GM21825 (cell line): ENCODE results near the gene GPATCH8.
A peak's percentile ranks its signal among the peaks of the same experiment; 100 is the strongest.
"Not testable (repeated sequence)": the region's sequence is repeated elsewhere in the genome, so short reads cannot be mapped to it uniquely, and the experiment has no call there.

Source experiments
- ATAC-seq: cut with Tn5 transposase; IDR thresholded peaks from one replicate; pipeline ENCODE4 v1.9.1; 2021; ENCODE audit warnings: mild to moderate bottlenecking, moderate library complexity; ENCODE audit not compliant: unreplicated experiment

Gene GPATCH8

DNA sequence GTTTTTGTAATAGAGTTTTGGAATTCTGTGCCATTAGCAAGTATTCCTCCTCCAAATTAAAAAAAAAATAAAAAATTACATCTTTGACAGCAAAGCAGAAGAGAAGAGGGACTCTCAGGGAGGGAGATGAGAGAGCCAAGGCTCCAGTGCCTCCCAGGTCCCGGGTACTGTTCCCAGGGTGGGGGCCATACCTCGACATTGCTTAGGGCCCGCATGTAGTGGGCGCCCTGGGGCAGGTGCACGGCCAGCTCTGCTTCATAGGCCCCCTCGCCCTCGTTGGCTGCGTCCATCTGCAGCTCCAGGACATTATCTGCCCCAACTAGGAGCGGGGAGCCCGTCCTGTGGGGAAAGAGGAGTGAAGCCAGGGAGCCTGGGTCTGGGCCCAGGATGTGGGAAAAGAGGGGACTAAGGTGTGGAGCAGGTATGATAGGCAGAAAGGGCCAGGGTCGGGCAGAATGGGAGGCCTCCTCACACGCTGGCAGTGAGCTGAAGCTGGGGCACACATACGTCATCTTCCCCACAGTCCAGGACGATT is 125.0 kb downstream of the GPATCH8 start:
- ATAC-seq = no peak

DNA sequence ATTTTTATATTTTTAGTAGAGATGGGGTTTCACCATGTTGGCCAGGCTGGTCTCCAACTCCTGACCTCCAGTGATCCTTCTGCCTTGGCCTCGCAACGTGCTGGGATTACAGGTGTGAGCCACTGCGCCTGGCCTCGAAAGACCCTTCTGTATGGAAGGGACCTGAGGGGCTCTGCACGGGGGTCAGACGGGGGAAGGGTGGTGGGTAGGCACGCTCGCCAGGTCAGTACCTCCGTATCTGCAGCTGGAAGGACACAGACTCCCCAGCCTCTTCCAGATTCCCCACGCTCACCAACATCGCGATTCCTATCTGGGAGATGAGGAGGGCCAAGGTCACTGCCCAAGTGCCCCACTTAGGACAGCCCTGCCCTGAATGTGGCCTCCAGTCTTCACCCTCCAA is 126.4 kb downstream of the GPATCH8 start:
- no peak for ATAC-seq

DNA sequence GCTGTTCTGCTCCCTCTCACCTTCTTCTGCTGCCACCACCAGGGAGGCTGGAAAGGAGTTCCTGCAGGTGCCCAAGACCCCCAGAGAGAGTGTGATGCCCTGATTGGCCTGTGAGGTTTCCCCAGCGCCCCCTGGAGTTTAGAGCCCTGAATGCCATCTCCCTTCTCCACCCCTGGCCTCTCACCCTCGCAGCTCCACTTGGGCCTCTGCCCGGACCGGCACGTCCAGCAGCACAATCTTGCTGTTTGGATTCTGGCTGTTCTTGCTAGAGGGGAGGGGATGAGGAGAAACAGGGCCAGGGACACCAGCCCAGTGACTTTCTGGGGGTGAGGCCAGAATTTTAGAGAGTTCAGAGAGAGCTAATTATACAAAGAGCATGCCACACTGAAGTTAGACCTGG is 127.1 kb downstream of the GPATCH8 start:
- ATAC-seq = no peak

DNA sequence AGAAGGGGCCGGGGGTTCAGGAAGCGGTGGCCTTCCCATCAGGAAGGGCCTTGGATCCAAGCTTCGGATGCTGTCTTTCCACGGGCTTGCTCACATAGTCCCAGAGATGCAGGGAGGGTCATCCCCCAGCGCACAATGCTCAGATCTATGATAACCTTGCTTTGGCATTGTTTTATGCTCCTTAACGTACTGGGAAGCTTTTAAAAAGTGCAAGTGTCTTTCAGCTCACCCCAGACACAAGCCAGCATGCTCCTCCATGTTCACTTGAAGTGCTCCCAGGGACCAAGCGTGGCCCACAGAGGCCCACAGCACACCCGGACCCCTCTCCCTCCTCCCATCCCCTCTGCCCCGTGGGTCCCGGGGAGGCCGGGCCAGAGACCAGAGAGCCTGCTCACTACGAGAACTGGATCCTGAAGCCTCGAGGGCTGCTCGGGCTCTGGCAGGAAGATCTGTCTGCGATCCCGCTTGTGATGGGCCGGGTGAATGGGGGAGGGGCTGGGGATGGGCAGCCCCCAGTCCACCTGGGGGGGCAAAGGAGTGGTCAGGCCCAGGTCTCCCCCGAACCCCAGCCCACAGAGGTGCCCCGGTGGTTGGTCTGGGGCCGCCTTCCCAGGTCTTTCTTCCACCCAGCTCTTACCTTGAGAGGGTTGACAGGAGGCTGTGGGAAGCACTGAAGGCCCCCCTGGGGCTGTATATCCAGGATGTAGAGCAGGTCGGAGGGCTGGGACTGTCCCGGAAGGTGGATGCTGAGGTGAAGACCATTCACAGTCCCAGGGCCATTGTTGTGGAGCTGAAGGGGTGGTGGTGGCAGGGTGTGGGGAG is 127.8 kb downstream of the GPATCH8 start:
- no peak for ATAC-seq

DNA sequence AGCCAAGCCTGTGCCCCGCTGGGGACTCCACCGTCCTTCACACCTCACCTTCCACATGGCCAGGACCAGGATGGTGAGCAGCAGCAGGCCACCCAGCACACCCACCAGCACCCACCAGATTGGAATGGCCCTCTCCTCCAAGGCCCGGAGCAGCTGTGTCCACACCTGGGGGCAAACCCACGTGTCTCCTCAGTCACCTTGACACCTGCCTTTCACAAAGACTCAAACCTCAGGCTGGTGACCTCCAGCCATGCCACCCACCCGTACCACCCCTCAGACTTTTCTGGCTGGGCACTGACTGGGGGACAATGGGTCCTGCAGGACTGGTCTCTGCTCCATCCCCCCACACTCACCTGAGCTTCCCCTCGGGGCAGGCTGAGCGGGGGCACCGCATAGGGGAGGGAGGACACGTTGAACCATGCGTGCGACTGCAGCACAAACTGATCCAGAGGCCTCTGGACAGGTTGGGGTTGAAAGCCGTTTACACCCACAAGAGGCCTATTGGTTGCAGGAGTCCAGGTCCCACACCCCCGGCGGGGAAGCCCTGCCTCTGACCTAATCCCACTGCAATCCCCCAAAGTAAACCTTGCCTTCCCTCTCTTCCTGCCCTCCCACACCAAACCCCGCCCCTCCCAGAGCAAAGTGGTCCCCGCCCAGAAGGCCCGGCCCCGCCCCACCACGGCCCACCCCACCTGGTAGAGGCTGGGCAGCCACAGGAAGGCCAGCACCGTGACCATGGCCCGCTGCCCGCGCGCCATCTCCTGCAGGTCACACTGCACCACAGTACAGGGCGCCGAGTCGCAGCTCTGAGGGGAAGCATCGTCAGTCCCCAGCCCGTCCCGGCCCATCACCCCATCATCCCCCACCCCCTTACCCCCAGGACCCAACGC is 128.7 kb downstream of the GPATCH8 start:
- no peak for ATAC-seq

DNA sequence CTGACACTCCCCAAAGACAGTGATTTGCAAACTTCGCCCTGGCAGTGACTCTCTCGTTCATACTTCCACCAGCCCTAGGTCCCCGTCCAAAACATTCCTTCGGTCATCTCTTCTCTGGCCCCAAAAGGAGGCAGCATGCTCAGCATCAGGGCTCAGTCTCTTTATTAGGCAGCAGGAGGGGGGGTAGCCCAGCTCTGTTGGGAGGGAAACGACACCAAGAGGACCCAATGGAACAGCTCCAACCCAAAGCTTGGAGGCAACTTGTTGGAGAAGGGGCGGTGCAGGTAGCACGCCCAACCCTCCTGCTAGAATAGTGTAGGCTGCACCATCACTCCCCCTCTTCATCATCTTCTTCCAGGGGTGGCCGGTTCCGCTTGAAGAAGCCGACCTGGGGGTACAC is 131.2 kb downstream of the GPATCH8 start:
- ATAC-seq = no peak

DNA sequence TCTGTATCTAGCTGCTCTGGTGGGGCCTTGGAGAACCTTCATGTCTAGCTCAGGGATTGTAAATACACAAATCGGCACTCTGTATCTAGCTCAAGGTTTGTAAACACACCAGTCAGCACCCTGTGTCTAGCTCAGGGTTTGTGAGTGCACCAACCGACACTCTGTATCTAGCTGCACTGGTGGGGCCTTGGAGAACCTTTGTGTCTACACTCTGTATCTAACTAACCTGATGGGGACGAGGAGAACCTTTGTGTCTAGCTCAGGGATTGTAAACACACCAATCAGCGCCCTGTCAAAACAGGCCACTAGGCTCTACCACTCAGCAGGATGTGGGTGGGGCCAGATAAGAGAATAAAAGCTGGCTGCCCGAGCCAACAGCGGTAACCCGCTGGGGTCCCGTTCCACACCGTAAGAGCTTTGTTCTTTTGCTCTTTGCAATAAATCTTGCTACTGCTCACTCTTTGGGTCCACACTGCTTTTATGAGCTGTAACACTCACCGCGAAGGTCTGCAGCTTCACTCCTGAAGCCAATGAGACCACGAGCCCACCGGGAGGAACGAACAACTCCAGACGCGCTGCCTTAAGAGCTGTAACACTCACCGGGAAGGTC is 133.7 kb downstream of the GPATCH8 start:
- not testable (repeated sequence) for ATAC-seq

DNA sequence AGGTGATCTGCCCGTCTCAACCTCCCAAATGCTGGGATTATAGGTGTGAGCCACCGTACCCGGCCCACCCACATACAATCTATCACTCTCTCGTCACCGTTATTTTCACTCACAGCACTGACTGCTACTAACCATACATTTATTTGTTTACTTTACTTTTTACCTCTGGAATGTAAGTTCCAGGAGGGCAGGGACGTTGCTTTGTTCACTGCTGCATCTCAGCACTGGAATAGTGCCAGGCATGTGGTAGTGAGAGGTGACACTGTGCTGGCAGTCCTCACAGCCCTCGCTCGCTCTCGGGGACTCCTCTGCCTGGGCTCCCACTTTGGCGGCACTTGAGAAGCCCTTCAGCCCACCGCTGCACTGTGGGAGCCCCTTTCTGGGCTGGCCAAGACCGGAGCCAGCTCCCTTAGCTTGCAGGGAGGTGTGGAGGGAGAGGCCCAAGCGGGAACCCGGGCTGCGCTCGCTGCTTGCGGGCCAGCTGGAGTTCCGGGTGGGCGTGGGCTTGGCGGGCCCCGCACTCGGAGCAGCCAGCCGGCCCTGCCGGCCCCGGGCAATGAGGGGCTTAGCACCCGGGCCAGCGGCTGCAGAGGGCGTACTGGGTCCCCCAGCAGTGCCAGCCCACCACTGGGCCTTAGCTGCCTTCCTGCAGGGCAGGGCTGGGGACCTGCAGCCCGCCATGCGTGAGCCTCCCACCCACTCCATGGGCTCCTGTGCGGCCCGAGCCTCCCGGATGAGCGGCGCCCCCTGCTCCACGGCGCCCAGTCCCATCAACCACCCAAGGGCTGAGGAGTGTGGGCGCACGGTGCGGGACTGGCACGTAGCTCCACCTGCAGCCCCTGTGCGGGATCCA is 134.6 kb downstream of the GPATCH8 start:
- ATAC-seq = not testable (repeated sequence)

DNA sequence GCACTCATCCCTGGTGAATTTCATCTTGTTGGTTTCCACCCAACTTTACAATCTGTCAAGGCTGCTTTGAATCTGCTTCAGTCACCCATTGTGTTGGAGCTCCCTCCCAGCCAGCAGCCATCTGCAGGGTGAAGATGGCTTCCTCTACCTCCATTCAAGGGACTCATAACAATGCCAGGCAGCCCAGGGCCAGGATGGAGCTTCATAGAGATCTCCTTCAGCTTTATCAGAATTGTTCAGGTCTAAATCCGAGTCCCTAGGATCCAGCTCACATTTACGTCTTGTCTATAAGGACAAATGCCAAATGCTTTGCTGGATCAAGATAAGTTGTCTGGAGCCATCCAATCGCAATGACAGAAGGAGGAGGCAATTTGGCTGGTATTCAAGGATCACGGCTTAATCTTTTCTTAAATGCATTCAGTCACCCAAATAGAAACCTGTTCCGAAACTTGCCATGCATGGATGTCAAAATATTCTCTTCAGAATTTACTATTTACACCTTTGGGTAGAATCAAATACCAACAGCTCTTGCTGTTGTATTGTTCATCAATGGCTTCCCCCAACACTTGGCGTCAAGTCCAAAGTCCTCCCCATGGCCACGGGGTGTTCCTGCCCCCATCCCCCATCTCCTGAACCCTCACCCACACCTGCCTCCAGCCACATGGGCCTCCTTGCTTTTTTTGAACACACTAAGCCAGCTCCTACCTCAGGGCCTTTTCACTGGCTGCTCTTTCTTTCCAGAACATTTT is 135.8 kb downstream of the GPATCH8 start:
- no peak for ATAC-seq

DNA sequence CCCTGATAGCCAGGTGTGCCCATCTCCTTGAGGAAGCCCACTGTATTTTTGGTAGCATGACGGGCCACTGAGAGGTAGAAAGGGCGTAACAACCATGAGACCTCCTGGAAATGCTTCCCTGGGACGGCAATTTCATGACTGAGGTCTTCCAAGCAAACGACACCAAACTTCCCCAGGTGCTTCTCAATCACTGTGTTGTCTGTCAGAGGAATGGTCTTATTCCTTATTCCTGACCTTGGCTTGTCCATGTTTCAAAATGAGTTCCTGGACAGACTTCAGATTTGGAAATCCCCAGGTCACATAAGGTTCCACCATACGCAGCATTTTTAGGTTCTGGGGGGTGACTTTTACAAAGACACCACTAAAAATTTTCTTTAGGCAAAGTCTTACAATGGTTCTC is 138.2 kb downstream of the GPATCH8 start:
- not testable (repeated sequence) for ATAC-seq

DNA sequence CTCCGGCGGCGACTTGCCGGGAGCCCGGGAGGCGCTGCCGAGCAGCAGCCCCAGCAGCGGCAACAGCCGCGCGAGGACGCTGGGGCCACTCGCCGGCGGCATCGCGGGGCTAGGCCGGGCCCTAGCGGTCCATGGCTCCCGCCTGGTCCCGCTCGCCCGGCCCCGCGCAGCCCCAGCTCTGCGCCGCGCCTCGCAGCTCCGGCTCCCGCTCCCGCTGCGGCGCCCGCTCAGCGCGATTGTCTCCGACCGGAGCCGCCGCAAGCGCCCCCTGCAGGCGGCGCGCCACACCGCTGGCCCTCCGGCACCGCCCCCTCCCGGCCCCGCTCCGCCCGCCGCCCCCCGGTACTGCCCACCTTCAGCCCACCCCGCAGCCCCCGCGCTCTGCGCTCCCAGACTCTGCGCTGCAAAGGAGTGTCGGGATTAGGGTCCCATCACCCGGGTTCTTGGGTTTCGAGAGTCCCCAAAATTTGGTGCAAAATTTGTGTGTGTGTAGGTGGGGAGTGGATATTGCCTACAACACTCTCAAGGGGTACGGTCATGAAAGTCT is 139.5 kb downstream of the GPATCH8 start, which contains the start of gene FAM171A2:
FAM171A2 (minus strand) TSS at position 241 of the 547 bp plus-strand sequence; CDS start at position 102, 139 bp downstream.
- ATAC-seq = peak; percentile 54

DNA sequence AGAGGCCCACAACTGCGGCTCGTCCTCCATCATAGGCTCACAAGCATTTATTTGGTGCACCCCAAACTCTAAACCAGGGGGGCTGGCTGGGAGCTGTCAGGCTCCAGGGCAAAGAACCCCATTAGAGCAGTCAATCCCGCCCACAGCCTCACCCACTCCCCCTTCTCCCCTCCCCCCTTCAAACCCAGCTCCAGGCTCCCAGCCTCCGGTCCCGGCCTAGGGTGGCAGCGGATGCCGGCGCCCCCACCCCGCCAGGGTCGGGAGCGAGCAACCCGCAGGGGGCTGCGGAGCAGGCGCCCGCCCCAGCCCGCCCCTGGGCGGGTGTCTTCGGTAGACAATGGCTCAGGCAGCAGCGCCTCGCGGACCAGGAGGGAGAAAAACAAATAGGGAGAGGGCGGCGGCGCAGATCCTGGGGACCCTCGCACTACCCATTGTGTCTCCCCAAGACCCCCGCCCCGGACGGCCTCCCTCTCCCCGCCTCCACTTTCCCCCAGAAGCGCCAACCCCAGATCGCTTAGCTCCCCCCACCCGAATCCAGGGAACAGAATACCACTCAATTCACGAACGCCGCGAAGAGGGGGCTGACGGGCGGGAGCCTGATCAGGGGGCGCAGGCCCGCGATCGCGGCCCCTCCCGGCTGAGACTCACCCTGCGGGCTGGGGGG is 140.1 kb downstream of the GPATCH8 start:
- no peak for ATAC-seq

DNA sequence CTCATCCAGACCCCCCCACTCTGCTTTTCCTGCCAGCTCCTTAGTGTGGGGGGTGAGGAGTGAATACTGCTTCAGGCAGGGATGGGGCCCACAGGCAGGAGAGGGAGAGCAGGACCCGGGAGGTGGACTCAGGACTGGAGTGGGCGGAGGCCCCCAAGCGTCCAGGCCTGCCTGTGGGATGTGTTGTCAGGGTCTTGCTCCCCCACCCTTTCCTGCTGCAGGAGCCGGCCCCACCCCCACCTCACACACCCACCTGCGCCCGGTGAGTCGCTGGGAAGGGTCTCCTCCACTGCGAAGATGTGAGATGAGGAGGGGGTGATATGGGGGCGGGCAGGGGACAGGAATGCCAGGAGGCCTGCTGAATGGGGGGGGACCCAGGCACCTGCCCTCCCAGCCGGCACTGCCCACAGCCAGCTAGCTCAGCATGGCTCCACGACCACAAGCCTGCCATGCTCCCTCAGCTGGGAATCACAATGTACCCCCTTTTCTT is 140.7 kb downstream of the GPATCH8 start:
- no peak for ATAC-seq

DNA sequence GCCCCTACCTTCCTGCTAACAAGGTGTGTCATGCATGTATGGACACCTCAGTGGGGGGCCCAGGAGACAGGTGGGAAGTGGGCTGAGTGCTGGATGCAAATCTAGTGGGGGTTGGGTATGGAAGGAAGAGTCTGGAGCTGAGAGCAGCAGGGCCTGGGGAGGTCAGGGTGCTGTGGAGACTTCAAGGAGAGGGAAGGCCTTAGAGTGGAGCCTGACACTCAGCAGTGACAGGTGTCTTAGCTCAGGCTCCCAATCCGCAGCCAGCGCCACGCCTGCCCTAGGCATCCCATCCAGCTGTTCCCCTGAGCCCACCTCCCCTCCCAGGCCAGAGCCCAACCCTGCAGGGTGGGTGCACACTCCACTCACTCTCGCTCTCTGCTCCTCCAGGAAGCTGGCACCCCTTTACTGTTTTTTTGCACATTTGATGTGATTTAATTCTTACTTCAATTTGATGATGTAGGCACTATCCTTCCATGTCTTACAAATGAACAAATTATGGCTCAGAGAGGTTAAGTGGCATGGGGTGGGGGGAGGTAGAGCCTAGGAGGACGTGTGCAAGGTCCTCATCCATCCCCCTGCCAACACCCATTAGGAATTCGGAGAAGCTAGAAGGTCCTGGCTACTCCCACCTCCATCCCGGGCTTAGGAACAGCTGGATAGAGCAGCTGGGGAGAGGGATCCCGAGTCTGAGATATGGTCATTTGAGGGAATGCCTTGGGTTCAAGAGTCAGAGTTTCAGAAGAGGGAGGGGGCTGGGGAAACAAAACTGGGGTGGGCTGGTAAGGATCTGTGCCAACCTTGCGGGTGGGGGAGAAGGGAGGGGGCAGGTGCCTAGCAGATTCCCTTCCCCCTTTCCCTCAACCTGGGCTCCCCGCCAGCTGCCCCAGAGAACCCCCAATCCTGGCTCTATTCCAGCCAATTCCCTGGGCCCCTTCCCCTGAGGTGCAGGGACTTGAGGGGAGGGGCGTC is 141.6 kb downstream of the GPATCH8 start:
- ATAC-seq = no peak

DNA sequence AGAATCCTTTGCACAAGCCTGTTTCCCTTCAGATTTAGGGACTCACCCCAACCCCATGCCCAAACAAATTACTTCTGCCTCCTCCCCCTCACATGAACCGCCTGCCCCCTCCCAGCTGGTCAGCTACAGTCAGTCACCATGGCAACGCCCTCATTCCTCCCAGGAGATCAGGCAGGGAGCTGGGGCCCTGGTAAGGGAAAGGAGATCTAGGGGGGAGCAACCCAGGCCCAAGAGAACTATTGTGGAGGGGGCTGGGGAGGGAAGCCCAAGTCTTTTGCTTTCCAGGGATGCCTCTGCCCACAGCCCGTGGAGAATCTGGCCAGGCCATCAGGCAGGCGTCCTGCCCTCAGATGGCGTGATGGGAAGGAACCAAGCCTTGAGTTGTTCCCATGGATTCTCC is 142.4 kb downstream of the GPATCH8 start:
- ATAC-seq = no peak

DNA sequence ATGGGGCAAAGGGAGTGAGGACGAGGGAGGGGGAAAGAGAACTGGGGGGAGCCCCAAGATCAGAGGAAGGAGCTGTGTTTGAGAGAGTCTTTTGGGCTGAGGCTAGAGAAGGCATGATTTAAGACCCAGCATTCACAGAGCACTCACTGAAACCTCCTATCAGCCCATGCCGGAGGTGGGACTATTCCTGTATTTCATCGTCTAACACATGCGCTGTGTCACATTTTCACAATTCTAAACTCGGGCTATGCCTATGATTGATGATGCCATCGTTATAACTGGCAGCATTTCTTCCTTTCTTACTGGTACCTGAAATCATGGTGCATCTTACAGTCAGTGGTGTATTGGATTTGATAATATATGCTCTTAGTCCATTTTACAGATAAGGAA is 143.1 kb downstream of the GPATCH8 start:
- no peak for ATAC-seq

DNA sequence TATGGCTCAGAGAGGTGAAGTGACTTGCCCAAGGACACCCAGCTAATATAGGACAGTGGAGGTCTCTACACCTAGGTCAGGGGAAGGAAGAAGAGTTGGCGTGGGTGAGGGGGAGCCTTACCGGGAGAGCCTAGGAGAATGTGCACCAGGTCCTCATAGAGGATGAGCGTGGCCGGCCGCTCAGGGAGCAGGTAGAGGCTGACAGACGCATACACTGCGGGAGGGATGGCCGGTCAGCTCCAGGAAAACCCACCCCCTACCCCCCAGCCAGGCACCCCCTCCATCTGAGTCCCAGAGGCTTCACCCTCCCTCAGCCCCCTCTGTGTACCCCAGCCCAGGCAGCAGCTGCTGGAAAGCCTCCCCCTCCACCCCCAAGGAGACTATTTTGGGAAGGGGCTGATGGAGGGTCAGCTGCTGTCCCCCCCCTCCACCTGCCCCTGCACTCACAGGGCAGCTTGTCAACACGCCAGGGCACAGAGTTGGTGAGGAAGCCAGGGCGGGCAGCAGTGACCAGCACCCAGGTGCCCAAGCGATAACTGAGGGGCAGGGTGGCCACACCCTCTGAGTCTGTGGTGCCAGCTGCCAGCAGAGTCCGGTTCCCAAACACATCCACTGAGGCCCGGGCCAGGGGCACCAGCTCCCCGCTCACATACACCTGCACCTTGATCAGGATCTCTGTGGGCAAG is 143.6 kb downstream of the GPATCH8 start:
- no peak for ATAC-seq
